WERI-Rb-1 (cell line): Measurements from ENCODE around the gene DYNC1I1.

Experiments used
- DNase-seq: peaks from one replicate; pipeline ENCODE4 v3.0.0-alpha.2; 2020
- H3K27ac ChIP-seq: fragments of 250-450 bp; sonication (Bioruptor Pico); 2 replicates; pipeline ENCODE4 v1.5.1; 2020; ENCODE audit warnings: mild to moderate bottlenecking, moderate library complexity
- H3K27me3 ChIP-seq: fragments of 250-450 bp; sonication (Bioruptor Pico); 2 replicates; pipeline ENCODE4 v1.5.1; 2021; ENCODE audit warnings: mild to moderate bottlenecking, low read depth, moderate library complexity; ENCODE audit not compliant: insufficient read depth, severe bottlenecking
- H3K36me3 ChIP-seq: fragments of 250-450 bp; sonication (Bioruptor Pico); 2 replicates; pipeline ENCODE4 v1.5.1; 2020; ENCODE audit warnings: mild to moderate bottlenecking, moderate library complexity
- H3K4me3 ChIP-seq: 2 replicates; pipeline ENCODE4 v1.5.1; 2011; ENCODE audit warnings: low read depth, mild to moderate bottlenecking, control low read depth, low read length
- H3K9me3 ChIP-seq: fragments of 250-450 bp; sonication (Bioruptor Pico); 2 replicates; pipeline ENCODE4 v1.5.1; 2021; ENCODE audit warnings: mild to moderate bottlenecking, moderate library complexity; ENCODE audit not compliant: severe bottlenecking
- CTCF ChIP-seq: IDR thresholded peaks from 2 replicates; pipeline ENCODE4 v1.5.1; 2011; ENCODE audit warnings: low read depth, mild to moderate bottlenecking, control low read depth, inconsistent platforms, low read length

DYNC1I1 gene

GRCh38 chr7:96075510-96076349 lies 303.4 kb downstream of the DYNC1I1 start:
- Histone ChIP-seq H3K4me3 (peak overlapping the region; percentile 82), H3K9me3 (no peaks in the 10 kb centered on the region), H3K27ac (no peak overlapping the region), H3K36me3 (no peaks in the 10 kb centered on the region), H3K27me3 (no peaks in the 10 kb centered on the region)
- DNase-seq: peak; percentile 62
- TF ChIP-seq CTCF: peak; percentile 87

GRCh38 chr7:96076350-96076707 lies 304.0 kb downstream of the DYNC1I1 start:
- no peak for DNase-seq
- H3K9me3 ChIP-seq: no peaks in the 10 kb centered on the region
- no peaks in the 10 kb centered on the region for H3K36me3 ChIP-seq
- H3K27ac ChIP-seq: no peak overlapping the region
- no peaks in the 10 kb centered on the region for H3K27me3 ChIP-seq
- TF ChIP-seq CTCF: no peak
- H3K4me3 ChIP-seq: peak overlapping the region; percentile 82

GRCh38 chr7:96080027-96080426 lies 307.7 kb downstream of the DYNC1I1 start:
- H3K9me3 ChIP-seq: no peaks in the 10 kb centered on the region
- TF ChIP-seq CTCF: no peak
- no peak overlapping the region for H3K4me3 ChIP-seq
- H3K36me3 ChIP-seq: no peaks in the 10 kb centered on the region
- no peak overlapping the region for H3K27ac ChIP-seq
- no peaks in the 10 kb centered on the region for H3K27me3 ChIP-seq
- no peak for DNase-seq

- TF ChIP-seq CTCF: no peak
- Histone ChIP-seq H3K27ac (no peak overlapping the region), H3K27me3 (no peaks in the 10 kb centered on the region), H3K9me3 (no peaks in the 10 kb centered on the region), H3K36me3 (no peaks in the 10 kb centered on the region), H3K4me3 (no peak overlapping the region)
- DNase-seq: no peak
Observed at GRCh38 chr7:96084881-96085553, 312.7 kb downstream of the DYNC1I1 start.

- no peak for TF ChIP-seq CTCF
- DNase-seq: no peak
- Histone ChIP-seq H3K9me3 (no peaks in the 10 kb centered on the region), H3K27ac (no peak overlapping the region), H3K36me3 (no peaks in the 10 kb centered on the region), H3K27me3 (no peaks in the 10 kb centered on the region), H3K4me3 (no peak overlapping the region)
Observed at GRCh38 chr7:96085953-96086352, 313.6 kb downstream of the DYNC1I1 start.

- Histone ChIP-seq H3K4me3 (no peak overlapping the region), H3K27ac (no peak overlapping the region), H3K27me3 (no peaks in the 10 kb centered on the region), H3K36me3 (no peaks in the 10 kb centered on the region), H3K9me3 (no peaks in the 10 kb centered on the region)
- TF ChIP-seq CTCF: no peak
- no peak for DNase-seq
Observed at GRCh38 chr7:96088579-96088978, 316.2 kb downstream of the DYNC1I1 start.
